SJCRH30 (cell line): ENCODE results near the gene HTRA3. TPM values are rescaled to one million over a fixed set of nuclear protein-coding genes. Genes with fewer than 3 reads are reported as not detected.

Experiments used
- DNase-seq, 2 experiments: peaks; one replicate each; pipeline ENCODE4 v3.0.0-alpha.2; 2015 to 2020
- H3K27ac ChIP-seq: fragments of 250-450 bp; sonication (Bioruptor Pico); 2 replicates; pipeline ENCODE4 v1.5.1; 2020; ENCODE audit warnings: mild to moderate bottlenecking, moderate library complexity
- H3K27me3 ChIP-seq: fragments of 250-450 bp; sonication (Bioruptor Pico); 2 replicates; pipeline ENCODE4 v1.5.1; 2020; ENCODE audit warnings: mild to moderate bottlenecking, moderate library complexity
- H3K36me3 ChIP-seq: fragments of 250-450 bp; sonication (Bioruptor Pico); 2 replicates; pipeline ENCODE4 v1.5.1; 2020; ENCODE audit warnings: mild to moderate bottlenecking, moderate library complexity
- H3K4me1 ChIP-seq: fragments of 250-450 bp; sonication (Bioruptor Pico); 2 replicates; pipeline ENCODE4 v1.5.1; 2020; ENCODE audit warnings: mild to moderate bottlenecking, moderate library complexity
- H3K4me3 ChIP-seq: fragments of 250-450 bp; sonication (Bioruptor Pico); 2 replicates; pipeline ENCODE4 v1.5.1; 2020; ENCODE audit warnings: mild to moderate bottlenecking, moderate library complexity
- H3K9me3 ChIP-seq: fragments of 250-450 bp; sonication (Bioruptor Pico); replicated peaks from 2 replicates; pipeline ENCODE4 v1.5.1; 2020; ENCODE audit warnings: mild to moderate bottlenecking, moderate library complexity
- total RNA-seq: library from RNA; depleted of rRNA; stranded (reverse); fragments of >200 nt; shearing (Covaris generic); gene quantifications from 2 replicates; pipeline ENCODE4 v1.2.3, GENCODE V29; 2014

HTRA3 gene
- total RNA-seq, 1 experiment from 2014 or later = 0.08 TPM

DNA sequence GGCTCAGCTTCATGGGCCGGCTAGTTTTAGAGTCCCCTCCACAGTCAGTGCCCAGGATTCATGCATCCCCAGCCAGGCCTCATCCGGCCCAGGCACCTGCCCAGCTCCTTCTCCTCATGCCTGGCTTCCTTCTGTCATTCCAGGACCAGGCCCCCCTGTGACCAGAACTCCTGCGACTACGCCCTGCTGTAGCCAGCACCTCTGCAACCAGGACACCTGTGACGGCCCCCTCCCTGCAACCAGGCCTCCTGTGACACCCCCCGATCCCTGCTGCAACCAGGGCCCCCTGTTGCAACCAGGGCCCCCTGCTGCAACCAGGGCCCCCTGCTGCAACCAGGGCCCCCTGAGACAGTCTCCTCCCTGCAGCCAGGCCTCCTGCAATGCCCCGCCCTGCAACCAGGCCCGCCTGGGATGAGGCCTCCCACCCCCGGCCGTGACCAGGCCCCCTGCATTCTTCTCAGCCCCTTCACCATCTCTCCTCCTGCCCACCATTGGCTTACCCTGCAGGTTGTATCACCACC lies 46.8 kb downstream of the HTRA3 start:
- no peaks in the 10 kb centered on the region; the same call in 1 of the 2 replicates for H3K27me3 ChIP-seq
- H3K27ac ChIP-seq = no peak overlapping the region
- no peaks in the 10 kb centered on the region for H3K36me3 ChIP-seq
- DNase-seq = no peak
- H3K4me3 ChIP-seq = no peak overlapping the region
- peaks cover 13% of the 10 kb centered on the region for H3K4me1 ChIP-seq
- no peaks in the 10 kb centered on the region; the same call in 1 of the 2 replicates for H3K9me3 ChIP-seq

DNA sequence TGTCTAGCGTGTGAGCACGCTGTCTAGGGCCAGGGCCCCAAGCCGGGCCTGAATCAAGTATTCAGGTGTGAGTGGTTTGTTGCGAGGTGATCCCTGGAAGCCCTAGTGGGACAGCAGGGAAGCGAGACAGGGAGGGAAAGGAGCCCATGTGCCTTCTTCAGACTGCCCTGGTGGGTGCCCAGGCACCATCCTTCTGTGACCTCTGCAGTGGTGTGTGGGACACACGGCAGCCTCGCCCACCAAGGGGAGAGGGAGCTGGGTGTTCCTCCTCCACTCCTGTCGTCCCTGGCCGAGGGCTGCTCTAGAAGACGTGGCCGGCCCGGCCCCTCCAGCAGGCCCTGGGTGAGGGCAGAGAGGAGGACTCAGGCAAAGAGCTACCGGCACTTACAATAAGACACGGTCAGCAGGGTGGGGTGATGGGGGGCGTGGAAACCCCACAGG lies 47.4 kb downstream of the HTRA3 start:
- H3K4me1 ChIP-seq = peaks cover 13% of the 10 kb centered on the region
- H3K36me3 ChIP-seq = no peaks in the 10 kb centered on the region
- H3K27ac ChIP-seq = no peak overlapping the region
- no peaks in the 10 kb centered on the region; the same call in 1 of the 2 replicates for H3K27me3 ChIP-seq
- no peak for DNase-seq
- H3K4me3 ChIP-seq = no peak overlapping the region
- H3K9me3 ChIP-seq = no peaks in the 10 kb centered on the region; the same call in 1 of the 2 replicates

DNA sequence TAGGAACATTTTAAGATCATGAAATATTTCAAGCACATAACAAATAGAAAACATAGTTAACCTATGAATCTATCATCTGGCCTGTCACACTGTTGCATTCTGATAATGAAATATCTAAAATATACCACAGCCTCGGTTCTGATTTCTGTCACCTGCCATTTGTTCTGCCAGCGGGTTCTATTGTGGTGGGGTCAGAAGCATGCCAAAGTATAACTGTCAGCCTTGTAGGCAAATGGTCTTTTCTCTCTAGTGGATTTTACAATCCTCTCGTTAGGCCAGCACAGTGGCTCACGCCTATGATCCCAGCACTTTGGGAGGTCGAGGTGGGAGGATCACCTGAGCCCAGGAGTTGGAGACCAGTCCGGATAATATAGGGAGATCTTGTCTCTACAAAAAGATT lies 47.9 kb downstream of the HTRA3 start:
- no peak for DNase-seq
- Histone ChIP-seq H3K9me3 (no peaks in the 10 kb centered on the region; the same call in 1 of the 2 replicates), H3K4me3 (no peak overlapping the region), H3K27me3 (no peaks in the 10 kb centered on the region; the same call in 1 of the 2 replicates), H3K27ac (no peak overlapping the region), H3K4me1 (peaks cover 13% of the 10 kb centered on the region), H3K36me3 (no peaks in the 10 kb centered on the region)

DNA sequence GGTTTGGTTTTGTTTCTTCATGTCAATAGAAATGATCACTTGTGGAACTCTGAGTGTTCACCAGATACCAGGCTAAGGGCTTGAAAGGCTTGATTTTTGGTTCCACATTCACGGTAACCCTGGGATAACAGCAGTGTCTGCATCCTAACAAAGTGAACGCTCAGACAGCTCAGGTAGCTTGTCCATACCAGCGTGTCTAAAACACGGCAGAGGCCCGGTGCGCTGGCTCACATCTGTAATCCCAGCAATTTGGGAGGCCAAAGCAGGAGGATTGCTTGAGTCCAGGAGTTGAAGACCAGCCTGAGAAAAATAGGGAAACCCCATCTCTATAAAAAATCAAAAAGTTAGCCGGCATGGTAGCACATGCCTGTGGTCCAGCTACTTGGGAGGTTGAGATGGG lies 49.0 kb downstream of the HTRA3 start:
- Histone ChIP-seq H3K27me3 (no peaks in the 10 kb centered on the region; the same call in 1 of the 2 replicates), H3K4me1 (peaks cover 13% of the 10 kb centered on the region), H3K27ac (no peak overlapping the region), H3K36me3 (no peaks in the 10 kb centered on the region), H3K9me3 (no peaks in the 10 kb centered on the region), H3K4me3 (no peak overlapping the region)
- no peak for DNase-seq

DNA sequence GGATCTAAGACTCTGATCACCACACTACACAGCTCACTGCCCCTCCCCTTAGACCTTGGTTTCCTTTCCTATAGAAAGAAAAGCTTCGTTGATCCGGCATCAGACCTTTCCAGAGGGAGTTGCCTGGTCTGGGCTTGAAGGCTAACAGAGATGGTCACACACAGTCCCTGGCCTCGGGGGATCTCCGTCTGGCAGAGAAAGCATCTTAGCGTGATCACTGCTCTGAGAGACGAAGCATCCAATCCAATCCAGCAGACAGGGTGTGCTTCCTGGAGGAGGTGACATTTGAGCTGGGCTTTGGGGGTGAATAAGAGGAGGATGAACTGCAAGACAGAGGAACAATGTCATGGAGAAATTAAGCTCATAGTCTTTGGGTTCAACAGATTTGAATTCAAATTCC lies 49.5 kb downstream of the HTRA3 start:
- no peak overlapping the region for H3K27ac ChIP-seq
- no peaks in the 10 kb centered on the region for H3K36me3 ChIP-seq
- no peaks in the 10 kb centered on the region; the same call in 1 of the 2 replicates for H3K27me3 ChIP-seq
- no peak for DNase-seq
- no peak overlapping the region for H3K4me3 ChIP-seq
- no peaks in the 10 kb centered on the region for H3K9me3 ChIP-seq
- H3K4me1 ChIP-seq = peaks cover 13% of the 10 kb centered on the region

DNA sequence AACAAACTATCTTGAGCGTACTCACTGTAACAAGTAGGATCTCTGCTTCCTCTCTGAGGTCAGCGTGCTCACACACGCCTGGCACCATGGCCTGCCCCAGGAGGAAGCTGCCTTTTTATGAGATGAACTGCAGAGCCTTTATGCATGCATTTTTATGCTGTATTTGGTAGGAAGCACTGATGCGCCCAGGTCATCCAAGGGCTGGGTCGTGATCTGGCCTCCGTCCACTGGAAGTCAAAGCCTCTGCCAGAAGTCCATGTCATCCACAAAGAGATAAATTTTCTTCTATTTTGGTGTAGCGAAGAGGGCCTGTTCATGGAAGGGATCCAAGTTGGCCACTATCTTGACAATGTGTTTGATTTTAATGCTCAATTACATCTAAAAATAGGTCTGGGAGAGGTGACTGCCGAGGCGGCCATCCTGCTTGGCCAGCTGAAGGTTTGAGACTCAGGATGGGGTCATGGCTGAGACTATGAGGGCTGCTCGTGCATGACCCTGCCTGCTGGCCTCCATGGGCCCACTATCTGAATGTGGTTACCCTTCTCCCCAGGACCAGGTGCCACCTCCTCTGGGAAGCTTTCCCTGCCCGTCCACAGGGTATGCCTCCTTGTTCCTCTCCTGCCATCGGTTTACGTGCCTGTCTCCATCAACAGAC lies 50.3 kb downstream of the HTRA3 start:
- Histone ChIP-seq H3K4me3 (no peak overlapping the region), H3K27ac (no peak overlapping the region), H3K4me1 (peaks cover 13% of the 10 kb centered on the region), H3K36me3 (no peaks in the 10 kb centered on the region), H3K27me3 (no peaks in the 10 kb centered on the region; the same call in 1 of the 2 replicates), H3K9me3 (no peaks in the 10 kb centered on the region)
- no peak for DNase-seq

DNA sequence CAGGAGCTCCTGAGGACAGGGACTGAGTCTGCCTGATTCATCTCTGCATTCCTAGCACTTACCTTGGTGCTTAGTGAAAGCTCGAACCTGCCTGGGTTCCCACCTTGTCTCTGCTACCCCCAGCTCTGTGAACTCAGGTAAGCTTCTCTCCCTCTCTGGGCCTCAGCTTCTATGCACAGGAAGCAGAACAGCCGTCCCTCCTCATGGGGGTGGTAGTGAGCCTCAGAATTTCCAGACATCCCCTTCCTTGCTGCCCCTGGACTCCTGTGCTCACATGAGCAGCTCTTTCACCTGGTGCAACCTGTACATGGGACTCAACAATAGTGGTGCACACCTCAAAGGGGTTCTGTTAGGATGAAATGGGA lies 50.8 kb downstream of the HTRA3 start:
- H3K27ac ChIP-seq = no peak overlapping the region

DNA sequence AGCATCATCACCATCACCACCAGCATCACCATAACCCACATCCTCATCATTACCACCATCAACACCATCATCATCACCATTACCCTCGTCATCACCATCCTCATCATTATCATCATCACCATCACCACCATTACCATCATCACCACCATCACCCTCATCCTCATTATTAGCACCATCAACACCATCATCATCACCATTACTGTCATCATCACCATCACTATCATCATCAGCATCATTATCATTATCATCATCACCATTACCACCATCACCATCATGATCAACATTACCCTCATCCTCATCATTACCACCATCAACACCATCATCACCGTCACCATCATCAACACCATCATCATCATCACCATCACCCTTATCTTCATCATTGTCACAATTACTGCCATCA lies 51.7 kb downstream of the HTRA3 start:
- Histone ChIP-seq H3K4me3 (no peak overlapping the region), H3K27ac (no peak overlapping the region)

More for the DNA sequence above, 50.8 kb downstream of the HTRA3 start:
- H3K9me3 ChIP-seq = no peaks in the 10 kb centered on the region
- peak in 1 of 2 experiments; percentile 41 for DNase-seq
- no peak overlapping the region for H3K4me3 ChIP-seq
- H3K27me3 ChIP-seq = no peaks in the 10 kb centered on the region; the same call in 1 of the 2 replicates
- peaks cover 13% of the 10 kb centered on the region for H3K4me1 ChIP-seq
- H3K36me3 ChIP-seq = no peaks in the 10 kb centered on the region

DNA sequence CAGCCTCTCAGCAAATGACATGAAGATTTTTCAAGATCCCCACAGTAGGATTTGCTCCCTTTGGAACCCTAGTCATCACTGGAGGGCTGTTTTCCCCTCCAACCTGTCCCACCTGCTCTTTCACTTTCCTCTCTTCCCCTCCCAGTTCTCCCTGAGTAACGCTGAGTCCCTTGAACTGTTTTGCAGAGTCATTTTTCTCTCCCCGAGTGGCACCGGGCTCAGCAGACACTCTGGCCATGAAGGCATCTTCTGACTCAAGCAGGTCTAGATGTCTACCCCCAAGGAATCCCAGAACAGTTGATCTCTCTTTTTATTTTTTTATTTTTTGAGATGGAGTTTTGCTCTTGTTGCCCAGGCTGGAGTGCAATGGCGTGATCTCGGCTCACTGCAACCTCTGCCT lies 52.2 kb downstream of the HTRA3 start:
- DNase-seq = no peak
- Histone ChIP-seq H3K4me3 (no peak overlapping the region), H3K36me3 (no peaks in the 10 kb centered on the region), H3K9me3 (peaks cover 5% of the 10 kb centered on the region), H3K27me3 (no peaks in the 10 kb centered on the region; the same call in 1 of the 2 replicates), H3K4me1 (no peaks in the 10 kb centered on the region; the same call in 1 of the 2 replicates), H3K27ac (no peak overlapping the region)

More for the DNA sequence above, 51.7 kb downstream of the HTRA3 start:
- H3K36me3 ChIP-seq = no peaks in the 10 kb centered on the region
- H3K27me3 ChIP-seq = no peaks in the 10 kb centered on the region; the same call in 1 of the 2 replicates
- peaks cover 5% of the 10 kb centered on the region for H3K4me1 ChIP-seq
- no peak for DNase-seq
- H3K9me3 ChIP-seq = no peaks in the 10 kb centered on the region; the same call in 1 of the 2 replicates

DNA sequence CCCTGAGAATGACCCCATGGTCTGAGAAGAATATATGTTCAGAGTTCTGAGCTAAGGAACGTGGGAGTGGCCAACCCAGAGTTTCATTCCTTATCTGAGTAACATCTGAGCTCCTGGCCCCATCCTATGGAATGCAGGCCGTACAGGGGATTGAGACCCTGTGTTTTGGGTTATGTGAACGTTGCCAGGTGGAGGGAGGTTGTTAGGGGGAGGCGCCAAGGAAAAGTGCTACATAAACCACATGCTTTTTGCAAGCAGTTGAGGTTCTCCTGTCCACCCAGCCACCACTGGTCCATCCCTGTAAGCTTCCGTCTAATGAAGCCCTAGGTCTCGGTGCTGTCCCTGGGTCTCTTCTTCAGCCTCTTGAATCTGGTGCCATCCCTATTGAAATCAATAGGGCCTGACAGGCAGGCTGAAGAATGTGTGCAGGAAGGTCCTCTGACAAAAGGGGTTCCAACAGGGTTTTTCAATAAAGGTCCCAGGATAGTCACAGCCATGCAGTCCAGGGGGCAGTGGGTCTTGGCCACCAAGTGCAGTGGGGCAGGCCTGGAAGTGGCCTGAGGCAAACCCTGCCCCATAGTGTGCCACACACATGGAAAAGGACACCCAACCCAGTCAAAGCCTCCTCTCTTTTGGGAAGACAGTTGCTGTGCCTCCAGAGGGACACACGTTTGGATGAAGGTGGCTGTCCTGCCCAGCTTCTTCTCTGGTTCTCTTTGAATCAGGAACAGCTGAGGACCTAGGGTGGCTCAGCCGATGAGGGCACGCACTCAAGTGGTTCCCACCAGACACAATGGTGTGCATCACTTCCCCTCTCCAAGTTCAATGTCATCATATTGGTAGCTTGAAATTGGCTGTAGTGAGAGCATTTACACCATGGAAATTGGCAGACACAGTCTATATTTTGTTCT lies 53.5 kb downstream of the HTRA3 start:
- Histone ChIP-seq H3K4me3 (no peak overlapping the region), H3K27me3 (no peaks in the 10 kb centered on the region), H3K4me1 (no peaks in the 10 kb centered on the region), H3K36me3 (no peaks in the 10 kb centered on the region), H3K9me3 (peaks cover 6% of the 10 kb centered on the region), H3K27ac (no peak overlapping the region)
- DNase-seq = no peak

DNA sequence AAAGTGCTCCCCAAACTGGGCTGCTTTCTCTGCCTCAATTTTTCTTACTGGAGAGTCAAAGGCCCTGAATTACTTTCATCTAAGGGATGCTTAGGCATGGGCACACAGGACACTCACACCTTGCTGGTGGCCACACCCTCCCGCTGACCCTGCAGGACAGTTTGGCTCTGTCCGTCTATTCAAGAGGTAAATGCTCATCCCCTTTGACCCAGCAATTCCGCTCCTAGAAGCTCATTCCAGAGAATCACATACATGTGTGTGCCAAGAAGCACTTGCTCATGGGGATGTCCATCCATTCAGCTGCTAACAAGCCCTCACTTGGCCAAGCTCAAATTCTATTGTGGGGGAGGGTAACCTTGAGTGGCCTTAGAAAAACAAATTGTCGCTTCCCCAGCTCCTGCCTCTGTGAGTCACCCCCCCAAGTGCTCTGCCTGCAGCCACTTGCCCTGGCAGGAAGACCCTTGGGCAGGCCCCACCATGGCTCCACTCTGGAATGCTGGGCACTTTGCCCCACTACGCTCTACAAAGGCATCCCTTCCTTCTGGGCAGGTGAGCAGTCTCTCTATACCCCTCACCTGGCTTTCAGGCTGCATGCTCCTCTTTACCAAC lies 54.5 kb downstream of the HTRA3 start:
- H3K27me3 ChIP-seq = no peaks in the 10 kb centered on the region
- no peaks in the 10 kb centered on the region for H3K36me3 ChIP-seq
- no peak for DNase-seq
- H3K9me3 ChIP-seq = peaks cover 6% of the 10 kb centered on the region
- no peak overlapping the region for H3K27ac ChIP-seq
- no peak overlapping the region for H3K4me3 ChIP-seq
- H3K4me1 ChIP-seq = no peaks in the 10 kb centered on the region

DNA sequence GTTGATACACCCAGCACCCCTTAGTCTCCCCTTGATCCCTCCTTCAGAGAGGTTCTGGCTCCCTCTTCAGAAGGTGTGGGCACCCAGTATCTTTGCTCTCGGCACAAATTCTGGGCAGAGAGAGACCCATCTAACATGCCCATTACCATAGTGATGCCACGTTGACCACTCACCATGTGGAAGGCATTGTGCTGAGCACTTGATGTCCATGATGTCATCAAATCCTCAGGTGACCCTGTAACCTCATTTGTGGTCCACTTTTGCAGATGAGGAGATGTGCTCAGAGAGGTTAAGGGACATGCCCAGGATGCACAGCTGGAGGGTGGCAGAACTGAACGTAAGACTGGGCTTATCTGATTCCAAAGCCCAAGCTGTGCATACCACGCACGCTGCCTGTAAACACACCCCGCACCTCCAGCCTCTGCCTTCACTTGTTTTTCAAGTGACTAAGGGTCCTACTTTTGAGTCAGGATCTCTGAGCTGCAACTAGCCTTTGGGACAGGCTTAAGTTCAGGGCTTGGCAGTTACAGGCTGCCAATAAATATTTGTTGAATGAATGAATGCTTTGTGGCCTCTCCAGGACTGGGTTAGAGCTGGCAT lies 55.2 kb downstream of the HTRA3 start:
- no peak overlapping the region for H3K4me3 ChIP-seq
- no peaks in the 10 kb centered on the region for H3K36me3 ChIP-seq
- H3K9me3 ChIP-seq = peaks cover 6% of the 10 kb centered on the region
- H3K27ac ChIP-seq = no peak overlapping the region
- H3K27me3 ChIP-seq = no peaks in the 10 kb centered on the region
- DNase-seq = no peak
- H3K4me1 ChIP-seq = no peaks in the 10 kb centered on the region

DNA sequence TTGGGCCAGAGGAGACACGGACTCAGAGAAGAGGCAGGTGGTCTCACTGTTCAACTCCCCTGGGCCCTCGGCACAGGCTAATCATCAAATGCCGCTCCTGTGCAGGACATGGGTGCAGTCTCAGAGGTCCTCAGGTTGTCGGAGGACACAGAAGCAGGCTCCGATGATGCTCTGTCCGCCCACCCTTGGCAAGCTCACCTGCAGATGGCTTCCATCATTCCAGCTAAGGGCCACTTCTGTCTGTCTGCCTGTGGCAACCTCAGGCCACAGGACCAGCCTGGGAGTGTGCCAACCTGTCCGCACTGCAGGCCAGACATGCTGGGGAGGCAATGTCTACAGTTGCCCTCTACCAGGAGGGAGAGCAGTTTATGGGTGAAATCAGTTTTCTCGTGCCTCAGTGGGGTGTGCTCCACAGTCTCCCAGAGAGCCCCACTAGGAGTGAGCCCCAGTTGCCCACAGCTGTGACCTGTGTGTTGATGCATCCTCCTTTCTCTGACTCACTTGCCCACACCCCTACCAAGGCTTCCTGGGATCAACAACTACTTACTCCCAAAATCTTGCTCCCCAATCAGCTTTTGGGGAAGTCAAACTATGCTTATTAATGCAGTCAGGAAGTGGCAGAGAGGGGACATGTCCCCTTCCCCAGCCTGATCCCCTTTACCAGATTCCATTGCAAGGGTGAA lies 55.9 kb downstream of the HTRA3 start:
- H3K27me3 ChIP-seq = no peaks in the 10 kb centered on the region
- no peaks in the 10 kb centered on the region for H3K4me1 ChIP-seq
- no peak overlapping the region for H3K27ac ChIP-seq
- DNase-seq = no peak
- H3K4me3 ChIP-seq = no peak overlapping the region
- no peaks in the 10 kb centered on the region for H3K36me3 ChIP-seq
- peaks cover 6% of the 10 kb centered on the region for H3K9me3 ChIP-seq

DNA sequence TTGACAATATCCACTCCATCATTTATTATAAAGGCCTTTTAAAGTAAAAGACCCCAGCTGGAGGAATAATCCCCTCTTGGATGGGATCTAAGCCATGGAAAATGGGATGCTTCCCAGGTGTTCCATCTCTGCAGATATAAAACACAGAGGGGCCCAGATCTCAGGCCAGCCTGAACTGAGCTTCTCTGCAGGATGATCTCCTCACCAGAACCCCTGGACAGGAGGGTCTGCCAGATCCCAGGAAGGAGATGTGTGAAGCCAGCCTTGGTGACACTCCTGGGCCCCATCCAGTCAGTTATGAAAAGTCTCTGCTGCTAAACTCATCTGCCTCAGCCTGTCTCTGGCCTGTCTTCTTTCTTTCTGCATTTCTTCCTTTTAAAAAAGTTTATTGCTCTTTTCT lies 56.7 kb downstream of the HTRA3 start:
- Histone ChIP-seq H3K4me3 (no peak overlapping the region), H3K4me1 (no peaks in the 10 kb centered on the region), H3K27ac (no peak overlapping the region), H3K36me3 (no peaks in the 10 kb centered on the region), H3K9me3 (peaks cover 6% of the 10 kb centered on the region), H3K27me3 (no peaks in the 10 kb centered on the region)
- DNase-seq = no peak
